22Rv1 (cell line): Measurements from ENCODE around the gene CDKN3.
"Not testable (repeated sequence)": the region's sequence is repeated elsewhere in the genome, so short reads cannot be mapped to it uniquely, and the experiment has no call there.

Experiments used
- H3K27ac ChIP-seq: fragments of 450-650 bp; 2 replicates; pipeline ENCODE4 v1.5.1; 2017
- ZFX ChIP-seq: fragments of 450-650 bp; IDR thresholded peaks from 2 replicates; pipeline ENCODE4 v1.6.1; 2017; ENCODE audit warnings: antibody characterized with exemption, borderline replicate concordance
- TF ChIP-seq, protein P1 (sequence below): fragments of 450-650 bp; IDR thresholded peaks from 2 replicates; pipeline ENCODE4 v1.5.1; 2017; ENCODE audit warnings: mild to moderate bottlenecking

CDKN3 gene

DNA sequence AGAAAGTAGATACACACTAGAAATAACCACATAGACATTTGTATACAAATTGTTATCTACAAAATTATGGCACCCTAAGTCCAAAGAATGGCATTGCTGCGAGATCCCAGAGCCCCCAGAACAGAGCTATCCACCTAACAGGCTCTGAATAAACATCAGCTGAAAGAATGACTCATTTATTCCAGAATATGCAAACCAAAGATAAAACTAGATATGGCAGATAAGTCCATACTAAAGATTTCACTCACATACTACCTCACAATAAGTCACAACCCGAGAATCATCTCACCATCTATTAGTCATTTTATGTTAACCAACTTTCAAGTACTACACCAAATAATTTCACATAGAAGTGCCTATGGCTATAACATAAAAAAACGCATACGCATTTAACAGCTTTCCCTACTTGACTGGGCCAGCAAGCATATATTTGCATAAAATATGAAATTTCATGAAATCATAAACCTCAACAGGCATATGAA lies 38.7 kb downstream of the CDKN3 start:
- TF ChIP-seq, protein P1, sequence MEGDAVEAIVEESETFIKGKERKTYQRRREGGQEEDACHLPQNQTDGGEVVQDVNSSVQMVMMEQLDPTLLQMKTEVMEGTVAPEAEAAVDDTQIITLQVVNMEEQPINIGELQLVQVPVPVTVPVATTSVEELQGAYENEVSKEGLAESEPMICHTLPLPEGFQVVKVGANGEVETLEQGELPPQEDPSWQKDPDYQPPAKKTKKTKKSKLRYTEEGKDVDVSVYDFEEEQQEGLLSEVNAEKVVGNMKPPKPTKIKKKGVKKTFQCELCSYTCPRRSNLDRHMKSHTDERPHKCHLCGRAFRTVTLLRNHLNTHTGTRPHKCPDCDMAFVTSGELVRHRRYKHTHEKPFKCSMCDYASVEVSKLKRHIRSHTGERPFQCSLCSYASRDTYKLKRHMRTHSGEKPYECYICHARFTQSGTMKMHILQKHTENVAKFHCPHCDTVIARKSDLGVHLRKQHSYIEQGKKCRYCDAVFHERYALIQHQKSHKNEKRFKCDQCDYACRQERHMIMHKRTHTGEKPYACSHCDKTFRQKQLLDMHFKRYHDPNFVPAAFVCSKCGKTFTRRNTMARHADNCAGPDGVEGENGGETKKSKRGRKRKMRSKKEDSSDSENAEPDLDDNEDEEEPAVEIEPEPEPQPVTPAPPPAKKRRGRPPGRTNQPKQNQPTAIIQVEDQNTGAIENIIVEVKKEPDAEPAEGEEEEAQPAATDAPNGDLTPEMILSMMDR: no peak
- H3K27ac ChIP-seq: no peak overlapping the region

DNA sequence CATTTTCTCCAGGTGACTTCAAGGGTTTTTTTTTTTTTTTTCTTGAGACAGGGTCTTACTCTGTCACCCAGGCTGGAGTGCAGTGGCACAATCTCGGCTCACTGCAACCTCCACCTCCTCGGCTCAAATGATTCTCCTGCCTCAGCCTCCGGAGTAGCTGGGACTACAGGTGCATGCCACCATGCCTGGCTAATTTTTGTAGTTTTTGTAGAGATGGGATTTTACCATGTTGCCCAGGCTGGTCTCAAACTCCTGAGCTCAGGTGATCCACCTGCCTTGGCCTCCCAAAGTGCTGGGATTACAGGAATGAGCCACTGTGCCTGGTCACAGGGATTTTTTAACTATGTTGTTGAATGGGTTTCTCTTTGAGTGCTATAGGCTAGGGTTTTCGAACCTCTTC lies 41.1 kb downstream of the CDKN3 start:
- not testable (repeated sequence) for H3K27ac ChIP-seq

DNA sequence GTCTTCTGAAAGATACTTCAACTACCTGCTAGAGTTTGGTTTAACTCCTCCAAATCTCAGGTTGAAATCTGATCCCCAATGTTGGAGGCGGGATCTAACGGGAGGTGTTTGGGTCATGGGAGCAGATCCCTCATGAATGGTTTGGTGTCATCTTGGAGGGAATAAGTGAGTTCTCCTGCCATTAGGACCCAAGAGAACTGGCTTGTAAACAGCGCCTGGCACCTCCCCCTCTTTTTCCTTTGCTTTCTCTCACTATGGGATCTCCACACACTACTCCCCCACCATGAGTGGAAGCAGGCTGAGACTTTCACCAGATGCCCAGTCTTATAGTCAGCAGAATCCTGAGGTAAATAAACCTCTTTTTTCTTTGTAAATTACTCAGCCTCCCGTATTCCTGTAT lies 41.9 kb downstream of the CDKN3 start:
- no peak overlapping the region for H3K27ac ChIP-seq
- TF ChIP-seq, protein P1: no peak
- no peak for TF ChIP-seq ZFX

DNA sequence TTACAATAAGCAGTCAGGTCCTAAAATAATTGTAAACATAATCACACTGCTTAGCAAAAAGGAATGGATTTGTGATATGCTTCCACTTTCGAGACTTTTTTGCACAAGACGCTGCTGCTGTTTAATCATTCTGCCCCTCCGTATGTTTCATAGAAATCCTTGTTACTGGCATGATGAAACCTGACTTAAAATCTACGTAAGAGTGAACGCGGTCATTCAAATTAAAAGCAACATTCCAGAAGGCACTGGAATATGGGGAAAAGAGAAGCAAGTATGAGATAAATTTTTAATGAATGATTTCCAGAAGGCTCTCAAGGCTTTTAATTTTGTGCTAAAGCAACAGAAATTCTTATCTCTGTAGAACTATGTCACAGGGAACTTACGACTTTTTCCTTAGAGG lies 43.2 kb downstream of the CDKN3 start:
- peak overlapping the region; percentile 98 for H3K27ac ChIP-seq
- TF ChIP-seq ZFX: no peak
- TF ChIP-seq, protein P1: no peak

DNA sequence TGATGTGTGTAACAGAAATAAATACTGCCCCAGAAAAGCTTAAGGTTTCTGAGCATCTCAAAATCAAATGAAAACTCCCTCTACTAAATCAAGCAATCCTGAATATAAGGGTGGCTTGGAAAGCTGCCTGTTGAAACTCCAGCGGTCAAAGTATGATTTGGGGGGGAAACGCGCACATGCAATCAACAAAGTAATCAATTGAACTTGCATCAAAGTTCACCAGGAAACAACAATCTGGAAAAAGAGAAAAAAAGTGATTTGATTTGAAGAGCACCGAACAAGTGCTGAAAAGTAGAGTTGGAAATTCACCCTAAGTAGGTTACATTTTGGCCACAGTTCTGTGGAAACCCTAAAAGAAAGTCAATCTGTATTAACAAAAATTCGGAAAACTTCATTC lies 43.7 kb downstream of the CDKN3 start:
- TF ChIP-seq, protein P1: no peak
- no peak for TF ChIP-seq ZFX
- H3K27ac ChIP-seq: peak overlapping the region; percentile 98

DNA sequence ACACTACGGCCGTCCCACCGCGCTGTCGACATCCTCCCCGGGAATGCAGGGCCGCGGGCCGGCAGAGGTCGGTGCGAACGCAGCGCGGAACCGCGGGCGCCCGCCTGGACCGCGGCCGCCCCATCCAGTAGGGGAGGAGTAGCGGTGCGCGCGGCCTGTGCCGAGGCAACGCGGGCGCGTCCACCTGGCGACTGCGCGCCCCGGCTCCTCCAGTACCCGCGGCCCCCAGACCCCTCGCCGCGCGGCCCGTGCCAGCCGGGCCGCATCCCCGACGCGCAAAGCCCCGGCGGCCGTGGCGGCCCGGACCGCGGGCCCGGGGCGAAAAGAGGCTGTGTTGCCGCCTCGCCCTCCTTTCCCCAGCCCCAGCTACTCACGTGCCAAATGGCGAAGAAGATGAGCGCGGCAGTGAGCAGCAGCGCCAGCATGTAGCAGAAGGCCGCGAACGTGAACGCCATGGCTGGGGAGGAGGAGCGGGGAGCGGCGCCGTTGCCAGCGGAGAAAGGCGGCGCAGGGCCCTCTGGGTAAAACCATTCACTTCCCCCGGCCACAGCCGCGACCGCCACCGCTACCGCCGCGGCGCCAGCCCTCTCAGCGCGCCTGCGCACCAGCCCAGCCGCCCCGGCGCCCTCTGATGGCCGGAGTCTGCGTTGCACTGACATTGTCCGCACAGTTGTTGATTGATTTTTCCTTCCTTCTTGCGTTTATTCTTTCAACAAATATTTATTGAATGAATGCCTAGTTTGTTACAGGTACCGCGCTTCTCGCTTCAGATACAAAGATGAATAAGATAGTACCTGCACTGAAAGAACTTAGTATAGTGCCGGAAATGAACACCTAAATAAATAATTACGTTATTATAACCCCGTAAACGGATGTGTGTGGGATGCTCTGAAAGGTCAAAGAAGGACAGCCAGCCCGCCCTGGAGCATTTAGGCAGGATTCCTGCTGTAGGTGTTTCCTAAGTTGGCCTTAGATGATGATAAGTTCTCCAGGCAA lies 44.4 kb downstream of the CDKN3 start, which contains the start of gene CNIH1:
CNIH1 (minus strand) TSS at position 502 of the 996 bp plus-strand sequence; CDS start at position 455, 47 bp downstream.
- 0 out of 2 replicates have a peak, but pooled peaks have one; percentile 65 for TF ChIP-seq ZFX
- TF ChIP-seq, protein P1: peak; percentile 98

DNA sequence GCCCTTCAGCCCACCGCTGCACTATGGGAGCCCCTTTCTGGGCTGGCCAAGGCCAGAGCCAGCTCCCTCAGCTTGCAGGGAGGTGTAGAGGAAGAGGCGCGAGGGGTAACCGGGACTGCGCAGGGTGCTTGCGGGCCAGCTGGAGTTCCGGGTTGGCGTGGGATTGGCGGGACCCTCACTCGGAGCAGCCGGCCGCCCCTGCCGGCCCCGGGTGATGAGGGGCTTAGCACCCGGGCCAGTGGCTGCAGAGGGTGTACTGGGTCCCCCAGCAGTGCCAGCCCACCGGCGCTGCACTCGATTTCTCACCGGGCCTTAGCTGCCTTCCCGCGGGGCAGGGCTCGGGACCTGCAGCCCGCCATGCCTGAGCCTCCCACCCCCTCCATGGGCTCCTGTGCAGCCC lies 46.2 kb downstream of the CDKN3 start:
- H3K27ac ChIP-seq: not testable (repeated sequence)

More for the DNA sequence above, 44.4 kb downstream of the CDKN3 start, which contains the start of gene CNIH1:
- peak within 1 kb of the TSS; percentile 98 for H3K27ac ChIP-seq

DNA sequence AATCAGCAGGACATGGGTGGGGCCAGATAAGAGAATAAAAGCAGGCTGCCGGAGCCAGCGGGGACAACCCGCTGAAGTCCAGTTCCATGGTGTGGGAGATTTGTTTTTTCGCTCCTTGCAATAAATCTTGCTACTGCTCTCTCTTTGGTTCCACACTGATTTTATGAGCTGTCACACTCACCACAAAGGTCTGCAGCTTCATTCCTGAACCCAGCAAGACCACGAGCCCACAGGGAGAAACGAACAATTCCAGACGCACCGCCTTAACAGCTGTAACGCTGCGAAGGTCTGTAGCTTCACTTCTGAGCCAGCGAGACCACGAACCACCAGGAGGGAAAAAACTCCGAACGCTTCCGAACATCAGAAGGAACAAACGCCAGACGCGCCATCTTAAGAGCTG lies 47.2 kb downstream of the CDKN3 start:
- no peak overlapping the region for H3K27ac ChIP-seq
- TF ChIP-seq, protein P1: no peak
- no peak for TF ChIP-seq ZFX
